Peyer's patch (tissue), 4 donors: Measurements from ENCODE around the gene LAMC2. TPM values are rescaled to one million over a fixed set of nuclear protein-coding genes. Genes with fewer than 3 reads are reported as not detected.

Experiments used
- DNase-seq, 3 donors: peaks; one replicate each; pipeline ENCODE4 v3.0.0-alpha.2; 2017 to 2019
- H3K27ac ChIP-seq, 4 donors: fragments of 200-600 bp; sonication (generic); one replicate each; pipeline ENCODE4 v1.5.1; 2016 to 2019
- H3K27me3 ChIP-seq, 2 donors: fragments of 200-600 bp; sonication (generic); one replicate each; pipeline ENCODE4 v1.5.1; 2019
- H3K36me3 ChIP-seq, 3 donors: fragments of 200-600 bp; sonication (generic); one replicate each; pipeline ENCODE4 v1.5.1; 2016 to 2019
- H3K4me1 ChIP-seq, 4 donors: fragments of 200-600 bp; sonication (generic); one replicate each; pipeline ENCODE4 v1.5.1; 2016 to 2019
- H3K4me3 ChIP-seq, 4 donors: fragments of 200-600 bp; sonication (generic); 1 replicate in 3 of 4; 2 replicates in 1 of 4; pipeline ENCODE4 v1.5.1; 2016 to 2019; ENCODE audit warnings: mild to moderate bottlenecking in 1 of 4
- H3K9me3 ChIP-seq, 4 donors: fragments of 200-600 bp; sonication (generic); one replicate each; pipeline ENCODE4 v1.5.1; 2016 to 2019; ENCODE audit warnings: mild to moderate bottlenecking in 1 of 4
- POLR2A ChIP-seq, 2 donors: fragments of 450-650 bp; IDR thresholded peaks; one replicate each; pipeline ENCODE4 v1.5.1; 2017; ENCODE audit warnings: antibody characterized with exemption in 2 of 2, mild to moderate bottlenecking in 2 of 2, moderate library complexity in 2 of 2
- total RNA-seq, 4 donors: library from RNA; depleted of rRNA; stranded (reverse); fragments of >200 nt; gene quantifications; one replicate each; pipeline ENCODE4 v1.1.0, GENCODE V29; 2016
- TF ChIP-seq, protein P1 (sequence below), 6 experiments: fragments of 450-650 bp in 4 of 6; fragments of 200-600 bp in 2 of 6; sonication (generic) in 1 of 6; IDR thresholded peaks; one replicate each; pipeline ENCODE4 v1.5.1; 2017 to 2019; ENCODE audit warnings: antibody characterized with exemption in 6 of 6, mild to moderate bottlenecking in 3 of 6, moderate library complexity in 1 of 6

Gene LAMC2
- total RNA-seq, 4 donors from 2014 or later, result 3.3 to 29.7 (median 17.3) TPM

DNA sequence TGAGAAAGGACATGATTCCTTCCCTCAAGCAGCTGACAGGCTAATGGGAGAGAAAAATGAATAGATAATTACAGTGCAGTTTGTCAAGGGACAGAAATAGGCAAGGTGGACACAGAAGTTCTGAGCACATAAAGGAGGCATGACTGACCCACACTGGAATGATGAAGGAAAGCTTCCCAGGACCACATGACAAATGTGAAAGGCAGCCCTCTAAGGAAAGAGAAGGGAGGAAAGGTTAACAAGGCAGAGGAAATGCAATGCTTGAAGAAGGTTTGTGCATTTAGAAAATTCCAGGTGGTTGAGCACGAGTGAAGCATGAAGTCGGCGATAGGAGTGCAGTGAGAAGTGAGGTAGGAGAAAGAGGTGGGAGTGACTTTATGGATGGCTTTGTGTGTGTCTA, 37.4 kb downstream of the LAMC2 start:
- Histone ChIP-seq H3K36me3 (peaks cover 0 to 4% (median 0%) of the 10 kb centered on the region in 3 donors), H3K27me3 (no peaks in the 10 kb centered on the region), H3K27ac (no peak overlapping the region), H3K9me3 (no peaks in the 10 kb centered on the region), H3K4me3 (no peak overlapping the region), H3K4me1 (peaks cover 0 to 8% (median 0%) of the 10 kb centered on the region in 4 donors)
- DNase-seq, result no peak
- TF ChIP-seq, protein P1, sequence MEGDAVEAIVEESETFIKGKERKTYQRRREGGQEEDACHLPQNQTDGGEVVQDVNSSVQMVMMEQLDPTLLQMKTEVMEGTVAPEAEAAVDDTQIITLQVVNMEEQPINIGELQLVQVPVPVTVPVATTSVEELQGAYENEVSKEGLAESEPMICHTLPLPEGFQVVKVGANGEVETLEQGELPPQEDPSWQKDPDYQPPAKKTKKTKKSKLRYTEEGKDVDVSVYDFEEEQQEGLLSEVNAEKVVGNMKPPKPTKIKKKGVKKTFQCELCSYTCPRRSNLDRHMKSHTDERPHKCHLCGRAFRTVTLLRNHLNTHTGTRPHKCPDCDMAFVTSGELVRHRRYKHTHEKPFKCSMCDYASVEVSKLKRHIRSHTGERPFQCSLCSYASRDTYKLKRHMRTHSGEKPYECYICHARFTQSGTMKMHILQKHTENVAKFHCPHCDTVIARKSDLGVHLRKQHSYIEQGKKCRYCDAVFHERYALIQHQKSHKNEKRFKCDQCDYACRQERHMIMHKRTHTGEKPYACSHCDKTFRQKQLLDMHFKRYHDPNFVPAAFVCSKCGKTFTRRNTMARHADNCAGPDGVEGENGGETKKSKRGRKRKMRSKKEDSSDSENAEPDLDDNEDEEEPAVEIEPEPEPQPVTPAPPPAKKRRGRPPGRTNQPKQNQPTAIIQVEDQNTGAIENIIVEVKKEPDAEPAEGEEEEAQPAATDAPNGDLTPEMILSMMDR (IDR thresholded peaks at IDR 0.05), result no peak
- no peak for TF ChIP-seq POLR2A (IDR thresholded peaks at IDR 0.05)

DNA sequence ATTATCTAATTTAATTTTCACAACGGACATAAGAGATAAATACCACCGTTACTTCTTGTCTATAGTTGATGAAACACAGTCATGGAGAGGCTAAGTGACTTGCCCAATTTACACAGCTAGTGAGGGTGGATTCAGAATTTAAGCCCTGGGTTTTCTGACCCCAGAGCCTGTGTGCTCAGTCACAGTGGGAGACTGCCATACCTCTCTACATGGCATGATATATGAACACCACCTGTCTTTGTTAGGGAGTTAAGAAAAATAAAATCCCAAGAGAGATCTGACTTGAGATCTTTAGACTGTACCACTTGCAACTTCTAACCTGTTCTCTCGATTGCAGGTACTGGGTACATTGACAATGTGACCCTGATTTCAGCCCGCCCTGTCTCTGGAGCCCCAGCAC, 40.3 kb downstream of the LAMC2 start:
- DNase-seq, result no peak
- Histone ChIP-seq H3K9me3 (no peaks in the 10 kb centered on the region), H3K27me3 (no peaks in the 10 kb centered on the region), H3K36me3 (peaks cover 0 to 4% (median 0%) of the 10 kb centered on the region in 3 donors), H3K4me1 (no peaks in the 10 kb centered on the region), H3K27ac (no peak overlapping the region), H3K4me3 (no peak overlapping the region)
- TF ChIP-seq, protein P1 (IDR thresholded peaks at IDR 0.05), result no peak

DNA sequence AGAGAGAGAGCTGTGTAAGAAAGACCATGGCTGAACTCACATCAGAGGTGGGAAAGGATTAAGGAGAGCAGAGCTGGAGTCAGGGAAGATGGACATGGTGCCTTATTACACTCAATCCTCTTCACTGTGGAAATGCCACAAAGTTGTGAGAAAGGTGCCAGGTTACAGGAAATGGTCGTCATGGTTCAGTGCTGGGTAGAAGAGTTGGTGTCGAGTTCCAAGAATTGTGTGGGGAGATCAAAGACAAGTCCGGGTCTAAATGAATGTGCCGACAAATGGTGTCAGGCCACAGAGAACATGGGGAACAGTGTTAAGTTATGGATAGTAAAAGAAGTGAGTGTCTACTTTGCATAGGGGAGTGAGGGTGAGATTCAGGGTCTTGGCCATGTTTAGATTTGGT, 40.9 kb downstream of the LAMC2 start:
- Histone ChIP-seq H3K9me3 (no peaks in the 10 kb centered on the region), H3K4me3 (no peak overlapping the region), H3K4me1 (no peaks in the 10 kb centered on the region), H3K27ac (no peak overlapping the region), H3K27me3 (no peaks in the 10 kb centered on the region), H3K36me3 (peaks cover 0 to 4% (median 0%) of the 10 kb centered on the region in 3 donors)
- no peak for TF ChIP-seq POLR2A (IDR thresholded peaks at IDR 0.05)
- TF ChIP-seq, protein P1 (IDR thresholded peaks at IDR 0.05), result no peak
- DNase-seq, result no peak

DNA sequence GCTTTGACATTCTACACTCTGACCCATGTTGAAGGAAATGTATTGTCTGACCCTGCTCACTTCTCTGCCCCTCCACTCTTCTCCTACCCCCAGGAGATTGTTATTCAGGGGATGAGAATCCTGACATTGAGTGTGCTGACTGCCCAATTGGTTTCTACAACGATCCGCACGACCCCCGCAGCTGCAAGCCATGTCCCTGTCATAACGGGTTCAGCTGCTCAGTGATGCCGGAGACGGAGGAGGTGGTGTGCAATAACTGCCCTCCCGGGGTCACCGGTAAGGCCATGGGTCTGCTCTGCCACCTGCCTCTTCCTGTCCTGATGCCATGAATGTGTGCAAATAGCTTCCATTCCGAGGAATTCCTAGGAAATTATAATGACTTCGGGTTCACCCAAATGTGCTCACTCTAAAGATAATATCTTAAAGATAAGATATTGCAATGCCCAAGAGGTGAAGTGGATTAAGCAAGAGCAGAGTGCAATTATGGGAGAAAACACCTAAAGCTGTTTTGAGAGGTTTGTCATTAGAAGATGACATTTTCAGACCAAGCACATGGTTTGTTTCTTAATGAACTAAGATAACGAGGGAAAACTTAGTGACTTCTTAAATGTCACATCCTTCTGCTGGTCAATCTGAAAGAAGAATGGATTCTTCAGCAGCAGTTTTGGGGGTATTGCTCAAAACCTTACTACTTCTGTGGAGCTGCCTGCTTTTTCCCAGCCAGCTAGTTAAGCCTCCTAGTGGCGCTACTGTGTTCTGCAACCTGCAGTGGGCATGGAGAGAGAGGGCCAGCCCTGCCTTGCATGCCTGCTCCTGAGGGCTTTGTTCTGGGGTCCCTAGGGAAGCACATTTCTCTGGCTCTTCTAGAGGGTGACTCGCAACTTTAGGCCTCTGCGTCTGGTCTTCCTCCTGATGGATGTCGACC, 41.6 kb downstream of the LAMC2 start:
- DNase-seq, result peak in 2 of 3 donors; percentile 59 to 63

DNA sequence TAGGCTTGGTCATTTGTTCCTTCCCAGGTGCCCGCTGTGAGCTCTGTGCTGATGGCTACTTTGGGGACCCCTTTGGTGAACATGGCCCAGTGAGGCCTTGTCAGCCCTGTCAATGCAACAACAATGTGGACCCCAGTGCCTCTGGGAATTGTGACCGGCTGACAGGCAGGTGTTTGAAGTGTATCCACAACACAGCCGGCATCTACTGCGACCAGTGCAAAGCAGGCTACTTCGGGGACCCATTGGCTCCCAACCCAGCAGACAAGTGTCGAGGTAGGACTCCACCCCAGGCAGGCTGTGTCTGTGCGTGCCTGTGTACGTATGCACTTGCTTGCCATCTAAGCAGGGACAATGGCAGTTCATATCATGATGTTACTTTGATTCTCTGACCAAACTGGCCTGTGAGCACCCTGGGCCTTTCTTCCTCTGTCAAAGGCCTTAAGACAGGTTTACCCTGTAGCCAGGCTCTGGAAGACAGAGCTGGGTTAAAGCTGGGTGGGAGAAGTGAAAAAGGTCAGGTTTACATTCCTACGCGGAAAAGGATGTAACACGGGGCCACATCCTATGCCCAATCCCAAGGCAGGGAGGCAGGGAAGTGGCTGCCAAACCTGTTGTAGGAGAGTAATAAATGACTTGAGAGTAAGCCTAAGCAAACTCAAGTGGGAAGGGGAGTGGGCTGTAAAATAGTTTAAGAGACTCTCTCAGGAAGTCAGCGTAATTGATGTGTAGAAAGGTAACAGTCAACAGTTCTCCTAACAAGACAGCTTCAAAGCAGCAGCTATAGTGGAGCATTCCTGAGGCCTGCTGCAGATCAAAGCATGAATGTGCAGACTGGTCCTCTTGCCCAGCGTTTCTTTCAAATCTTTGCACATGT, 42.5 kb downstream of the LAMC2 start:
- Histone ChIP-seq H3K36me3 (peaks cover 0 to 4% (median 0%) of the 10 kb centered on the region in 3 donors), H3K9me3 (no peaks in the 10 kb centered on the region), H3K27ac (no peak overlapping the region), H3K27me3 (no peaks in the 10 kb centered on the region), H3K4me1 (no peaks in the 10 kb centered on the region), H3K4me3 (no peak overlapping the region)
- no peak for TF ChIP-seq POLR2A (IDR thresholded peaks at IDR 0.05)
- TF ChIP-seq, protein P1 (IDR thresholded peaks at IDR 0.05), result no peak
- DNase-seq, result no peak

More for the DNA sequence above, 41.6 kb downstream of the LAMC2 start:
- H3K27ac ChIP-seq, result no peak overlapping the region
- H3K36me3 ChIP-seq, result peaks cover 0 to 4% (median 0%) of the 10 kb centered on the region in 3 donors
- no peak overlapping the region for H3K4me3 ChIP-seq
- TF ChIP-seq, protein P1 (IDR thresholded peaks at IDR 0.05), result peak in 4 of 6 experiments; percentile 48 to 66 (median 64)
- TF ChIP-seq POLR2A (IDR thresholded peaks at IDR 0.05), result no peak
- no peaks in the 10 kb centered on the region for H3K9me3 ChIP-seq
- H3K27me3 ChIP-seq, result no peaks in the 10 kb centered on the region
- no peaks in the 10 kb centered on the region for H3K4me1 ChIP-seq
